Activated naive CD4-positive, alpha-beta T cell treated with anti-CD3 and anti-CD28 coated beads, Interleukin-2, amount 50 U/mL, for 24 hours (primary cell): Measurements from ENCODE around the gene SLC38A6.

Source experiments
- H3K27ac Mint-ChIP-seq: one replicate; pipeline ENCODE4 v1.8.0; 2021; ENCODE audit warnings: mild to moderate bottlenecking, mixed read lengths
- H3K27me3 Mint-ChIP-seq: one replicate; pipeline ENCODE4 v1.8.0; 2021; ENCODE audit warnings: mixed read lengths
- H3K36me3 Mint-ChIP-seq: one replicate; pipeline ENCODE4 v1.8.0; 2021; ENCODE audit warnings: mixed read lengths
- H3K4me1 Mint-ChIP-seq: one replicate; pipeline ENCODE4 v1.8.0; 2021; ENCODE audit warnings: mixed read lengths
- H3K4me3 Mint-ChIP-seq: one replicate; pipeline ENCODE4 v1.8.0; 2021; ENCODE audit warnings: mild to moderate bottlenecking, mixed read lengths
- H3K9me3 Mint-ChIP-seq: one replicate; pipeline ENCODE4 v1.8.0; 2021; ENCODE audit warnings: mixed read lengths

SLC38A6 gene

GRCh38 chr14:61026526-61026925, 45.5 kb downstream of the SLC38A6 start:
- H3K4me3 Mint-ChIP-seq = no peak overlapping the region
- H3K27me3 Mint-ChIP-seq = no peaks in the 10 kb centered on the region
- H3K4me1 Mint-ChIP-seq = no peaks in the 10 kb centered on the region
- no peak overlapping the region for H3K27ac Mint-ChIP-seq
- peaks cover 2% of the 10 kb centered on the region for H3K36me3 Mint-ChIP-seq
- no peaks in the 10 kb centered on the region for H3K9me3 Mint-ChIP-seq

DNA sequence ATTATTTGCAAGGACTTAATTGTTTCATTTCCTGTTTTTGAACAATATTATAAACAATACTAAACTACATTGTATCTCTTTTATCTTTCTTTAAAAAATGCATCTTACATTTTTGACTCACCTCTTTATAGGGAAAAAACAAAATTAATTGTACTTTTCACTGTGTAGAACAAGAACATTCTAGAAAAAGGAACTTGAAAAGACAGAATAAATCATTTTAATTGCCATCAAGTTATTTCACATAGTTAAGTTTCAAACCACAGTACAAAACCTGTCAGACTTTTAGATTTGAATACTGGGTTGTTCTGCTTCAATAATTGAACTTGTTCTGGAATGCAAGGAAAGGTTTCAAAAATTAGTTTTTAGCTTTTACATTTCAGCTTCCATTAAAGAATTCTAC, 50.0 kb downstream of the SLC38A6 start:
- no peak overlapping the region for H3K27ac Mint-ChIP-seq
- H3K27me3 Mint-ChIP-seq = no peaks in the 10 kb centered on the region
- no peaks in the 10 kb centered on the region for H3K9me3 Mint-ChIP-seq
- H3K4me1 Mint-ChIP-seq = peaks cover 5% of the 10 kb centered on the region
- no peak overlapping the region for H3K4me3 Mint-ChIP-seq
- H3K36me3 Mint-ChIP-seq = peaks cover 5% of the 10 kb centered on the region

DNA sequence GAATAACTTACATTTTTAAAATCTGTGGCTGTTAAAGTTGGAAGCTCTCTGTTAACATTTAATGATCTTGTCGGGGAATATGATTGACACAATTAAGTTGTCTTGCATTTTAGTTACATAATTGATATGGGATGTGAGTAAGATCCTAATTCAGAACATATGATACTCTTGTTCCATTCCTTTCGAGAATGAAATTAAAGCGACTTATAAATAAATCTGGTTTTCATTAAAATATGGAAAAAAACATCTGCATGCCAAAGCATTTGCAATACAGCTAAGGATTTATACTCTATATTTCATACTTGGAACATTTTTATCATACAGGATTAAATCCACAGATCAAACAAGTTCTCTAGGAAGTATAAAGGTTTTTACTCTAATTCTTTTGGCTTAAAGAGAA, 52.0 kb downstream of the SLC38A6 start:
- H3K9me3 Mint-ChIP-seq = no peaks in the 10 kb centered on the region
- no peak overlapping the region for H3K27ac Mint-ChIP-seq
- peaks cover 7% of the 10 kb centered on the region for H3K36me3 Mint-ChIP-seq
- no peak overlapping the region for H3K4me3 Mint-ChIP-seq
- no peaks in the 10 kb centered on the region for H3K27me3 Mint-ChIP-seq
- peaks cover 5% of the 10 kb centered on the region for H3K4me1 Mint-ChIP-seq

- Mint-ChIP-seq H3K27ac (no peak overlapping the region), H3K36me3 (peaks cover 7% of the 10 kb centered on the region), H3K9me3 (no peaks in the 10 kb centered on the region), H3K27me3 (no peaks in the 10 kb centered on the region), H3K4me3 (no peak overlapping the region), H3K4me1 (peaks cover 5% of the 10 kb centered on the region)
Measured at GRCh38 chr14:61033855-61034254, 52.8 kb downstream of the SLC38A6 start.

DNA sequence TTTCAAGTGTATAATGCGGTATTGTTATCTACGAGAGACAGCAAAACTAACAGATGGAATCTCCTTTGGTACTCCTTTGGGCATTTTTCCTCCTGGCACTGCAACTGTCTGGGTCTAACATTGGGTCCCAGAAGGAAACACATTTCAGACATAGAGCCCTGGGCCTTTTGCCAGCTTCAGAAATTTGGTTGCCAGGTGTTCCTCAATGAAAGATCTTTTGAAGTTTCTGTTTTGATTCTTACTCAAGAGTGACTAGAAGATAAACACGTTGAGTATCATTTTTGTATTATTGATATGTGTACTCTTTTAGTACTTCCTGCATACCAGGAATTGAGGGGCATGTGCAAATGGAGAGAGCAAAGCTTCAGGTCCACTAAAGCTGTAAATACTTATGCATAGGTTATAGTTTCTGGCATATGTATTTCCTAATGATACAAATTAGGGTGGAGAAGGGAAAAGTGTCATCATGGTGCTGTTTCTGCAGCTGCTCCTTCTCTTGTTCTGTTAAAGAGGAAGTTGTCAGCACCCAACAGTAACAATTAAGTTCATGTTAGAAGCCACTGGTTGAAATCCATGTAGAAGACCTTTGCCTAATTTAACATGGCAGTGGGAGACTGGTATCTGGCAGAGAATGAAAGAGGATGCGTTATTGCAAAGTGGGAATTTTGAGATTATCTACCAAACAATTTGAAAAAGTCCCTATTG, 53.5 kb downstream of the SLC38A6 start:
- H3K4me3 Mint-ChIP-seq = no peak overlapping the region
- H3K36me3 Mint-ChIP-seq = peaks cover 7% of the 10 kb centered on the region
- no peaks in the 10 kb centered on the region for H3K27me3 Mint-ChIP-seq
- peaks cover 5% of the 10 kb centered on the region for H3K4me1 Mint-ChIP-seq
- H3K9me3 Mint-ChIP-seq = no peaks in the 10 kb centered on the region
- no peak overlapping the region for H3K27ac Mint-ChIP-seq

GRCh38 chr14:61037215-61037614, 56.2 kb downstream of the SLC38A6 start:
- Mint-ChIP-seq H3K27me3 (no peaks in the 10 kb centered on the region), H3K36me3 (peaks cover 5% of the 10 kb centered on the region), H3K27ac (no peak overlapping the region), H3K9me3 (no peaks in the 10 kb centered on the region), H3K4me1 (peaks cover 5% of the 10 kb centered on the region), H3K4me3 (no peak overlapping the region)

DNA sequence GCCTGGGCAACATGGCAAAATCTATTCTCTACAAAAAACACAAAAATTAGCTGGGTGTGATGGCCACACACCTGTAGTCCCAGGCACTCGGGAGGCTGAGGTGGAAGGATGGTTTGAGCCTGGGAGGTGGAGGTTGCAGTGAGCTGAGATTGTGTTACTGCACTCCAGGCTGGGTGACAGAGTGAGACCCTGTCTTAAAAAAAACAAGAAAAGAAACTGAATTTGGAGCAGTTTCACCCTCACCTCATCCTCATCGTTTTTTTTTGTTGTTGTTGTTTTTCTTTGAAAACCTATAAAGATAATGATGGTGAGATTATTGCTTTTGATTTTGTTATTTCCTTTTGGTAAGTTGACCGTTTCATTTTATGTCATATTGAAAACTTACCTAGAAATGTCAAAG, 60.7 kb downstream of the SLC38A6 start:
- Mint-ChIP-seq H3K36me3 (peaks cover 4% of the 10 kb centered on the region), H3K27me3 (no peaks in the 10 kb centered on the region), H3K4me1 (no peaks in the 10 kb centered on the region), H3K4me3 (no peak overlapping the region), H3K27ac (no peak overlapping the region), H3K9me3 (no peaks in the 10 kb centered on the region)

DNA sequence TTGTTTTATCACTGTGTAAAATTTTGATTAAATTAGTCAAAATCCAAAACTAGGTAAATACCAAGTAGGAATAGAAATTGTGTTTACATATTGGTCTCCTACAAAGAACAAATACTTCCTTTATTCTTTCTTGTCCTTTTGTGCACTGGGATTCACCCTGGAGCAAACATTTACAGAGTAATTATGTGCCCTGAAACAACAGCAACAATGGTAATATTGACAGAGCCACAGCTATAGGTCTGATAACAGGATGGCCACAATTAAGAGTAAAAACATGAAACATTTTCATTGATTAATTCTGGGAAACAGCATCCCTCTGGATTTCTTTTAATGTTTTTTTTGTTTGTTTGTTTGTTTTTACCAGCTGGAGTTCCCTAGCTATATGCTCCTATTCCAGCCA, 61.2 kb downstream of the SLC38A6 start:
- Mint-ChIP-seq H3K27me3 (no peaks in the 10 kb centered on the region), H3K27ac (no peak overlapping the region), H3K4me1 (no peaks in the 10 kb centered on the region), H3K4me3 (no peak overlapping the region), H3K9me3 (no peaks in the 10 kb centered on the region), H3K36me3 (peaks cover 6% of the 10 kb centered on the region)

GRCh38 chr14:61043506-61043905, 62.5 kb downstream of the SLC38A6 start:
- Mint-ChIP-seq H3K27me3 (no peaks in the 10 kb centered on the region), H3K4me1 (no peaks in the 10 kb centered on the region), H3K4me3 (no peak overlapping the region), H3K9me3 (no peaks in the 10 kb centered on the region), H3K36me3 (peaks cover 4% of the 10 kb centered on the region), H3K27ac (no peak overlapping the region)

- no peaks in the 10 kb centered on the region for H3K9me3 Mint-ChIP-seq
- no peak overlapping the region for H3K4me3 Mint-ChIP-seq
- peaks cover 8% of the 10 kb centered on the region for H3K36me3 Mint-ChIP-seq
- no peak overlapping the region for H3K27ac Mint-ChIP-seq
- no peaks in the 10 kb centered on the region for H3K27me3 Mint-ChIP-seq
- no peaks in the 10 kb centered on the region for H3K4me1 Mint-ChIP-seq
Measured at GRCh38 chr14:61047021-61047420, 66.0 kb downstream of the SLC38A6 start.

GRCh38 chr14:61048640-61049039, 67.6 kb downstream of the SLC38A6 start:
- H3K9me3 Mint-ChIP-seq = no peaks in the 10 kb centered on the region
- H3K27ac Mint-ChIP-seq = no peak overlapping the region
- H3K4me3 Mint-ChIP-seq = no peak overlapping the region
- peaks cover 10% of the 10 kb centered on the region for H3K36me3 Mint-ChIP-seq
- no peaks in the 10 kb centered on the region for H3K4me1 Mint-ChIP-seq
- no peaks in the 10 kb centered on the region for H3K27me3 Mint-ChIP-seq

DNA sequence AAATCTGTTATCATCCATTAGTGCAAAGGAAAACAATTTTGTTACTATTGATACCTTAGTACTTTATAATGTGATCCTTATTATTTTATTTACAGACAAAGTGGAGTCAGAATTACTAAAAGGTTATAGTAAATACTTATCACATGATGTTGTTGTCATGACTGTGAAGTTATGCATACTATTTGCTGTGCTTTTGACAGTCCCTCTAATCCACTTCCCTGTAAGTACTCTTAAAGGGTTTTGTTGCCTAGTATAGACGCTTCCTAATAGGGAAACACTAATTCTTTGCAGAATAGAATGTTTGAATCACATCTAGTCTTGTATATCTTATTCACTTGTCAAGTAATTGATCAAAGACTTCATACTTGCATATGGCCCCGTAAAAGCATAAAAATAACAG, 69.4 kb downstream of the SLC38A6 start:
- Mint-ChIP-seq H3K9me3 (peaks cover 6% of the 10 kb centered on the region), H3K4me1 (no peaks in the 10 kb centered on the region), H3K4me3 (no peak overlapping the region), H3K27me3 (no peaks in the 10 kb centered on the region), H3K36me3 (peaks cover 15% of the 10 kb centered on the region), H3K27ac (no peak overlapping the region)

DNA sequence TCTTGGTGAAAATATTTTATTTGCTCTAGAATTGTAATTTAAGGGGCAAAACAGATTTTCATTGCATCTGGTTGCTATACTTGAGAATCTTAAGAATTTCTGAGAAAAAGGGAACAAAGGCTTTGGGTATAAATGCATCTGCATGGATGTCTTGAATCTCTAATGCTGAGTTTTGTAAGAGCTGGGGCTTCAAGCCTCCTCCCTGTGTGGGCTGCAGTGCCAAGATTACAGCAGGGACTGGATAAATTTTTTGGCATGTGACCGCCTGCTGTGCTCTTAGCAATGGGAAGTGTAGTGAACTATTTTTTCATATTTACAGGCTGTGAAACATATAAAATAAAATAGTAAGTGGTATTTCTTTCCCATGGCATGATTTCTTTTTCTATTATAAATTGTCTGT, 70.0 kb downstream of the SLC38A6 start:
- Mint-ChIP-seq H3K4me1 (no peaks in the 10 kb centered on the region), H3K36me3 (peaks cover 15% of the 10 kb centered on the region), H3K27me3 (no peaks in the 10 kb centered on the region), H3K9me3 (peaks cover 6% of the 10 kb centered on the region), H3K4me3 (no peak overlapping the region), H3K27ac (no peak overlapping the region)

GRCh38 chr14:61051621-61052020, 70.6 kb downstream of the SLC38A6 start:
- H3K27me3 Mint-ChIP-seq = no peaks in the 10 kb centered on the region
- peaks cover 6% of the 10 kb centered on the region for H3K9me3 Mint-ChIP-seq
- no peaks in the 10 kb centered on the region for H3K4me1 Mint-ChIP-seq
- no peak overlapping the region for H3K4me3 Mint-ChIP-seq
- H3K36me3 Mint-ChIP-seq = peaks cover 15% of the 10 kb centered on the region
- H3K27ac Mint-ChIP-seq = no peak overlapping the region

GRCh38 chr14:61063461-61063860, 82.4 kb downstream of the SLC38A6 start:
- no peaks in the 10 kb centered on the region for H3K4me1 Mint-ChIP-seq
- H3K4me3 Mint-ChIP-seq = no peak overlapping the region
- H3K27ac Mint-ChIP-seq = no peak overlapping the region
- peaks cover 6% of the 10 kb centered on the region for H3K9me3 Mint-ChIP-seq
- H3K36me3 Mint-ChIP-seq = peaks cover 10% of the 10 kb centered on the region
- H3K27me3 Mint-ChIP-seq = no peaks in the 10 kb centered on the region

GRCh38 chr14:61064210-61064609, 83.2 kb downstream of the SLC38A6 start:
- H3K4me1 Mint-ChIP-seq = no peaks in the 10 kb centered on the region
- H3K4me3 Mint-ChIP-seq = no peak overlapping the region
- H3K27ac Mint-ChIP-seq = no peak overlapping the region
- peaks cover 6% of the 10 kb centered on the region for H3K9me3 Mint-ChIP-seq
- peaks cover 10% of the 10 kb centered on the region for H3K36me3 Mint-ChIP-seq
- H3K27me3 Mint-ChIP-seq = no peaks in the 10 kb centered on the region

GRCh38 chr14:61064856-61065255, 83.8 kb downstream of the SLC38A6 start:
- Mint-ChIP-seq H3K9me3 (peaks cover 6% of the 10 kb centered on the region), H3K27ac (no peak overlapping the region), H3K4me1 (no peaks in the 10 kb centered on the region)

More at GRCh38 chr14:61064856-61065255, 83.8 kb downstream of the SLC38A6 start:
- H3K4me3 Mint-ChIP-seq = no peak overlapping the region
- H3K27me3 Mint-ChIP-seq = no peaks in the 10 kb centered on the region
- peaks cover 15% of the 10 kb centered on the region for H3K36me3 Mint-ChIP-seq
